ENCODE data around the gene SYT14.

SYT14 gene

DNA sequence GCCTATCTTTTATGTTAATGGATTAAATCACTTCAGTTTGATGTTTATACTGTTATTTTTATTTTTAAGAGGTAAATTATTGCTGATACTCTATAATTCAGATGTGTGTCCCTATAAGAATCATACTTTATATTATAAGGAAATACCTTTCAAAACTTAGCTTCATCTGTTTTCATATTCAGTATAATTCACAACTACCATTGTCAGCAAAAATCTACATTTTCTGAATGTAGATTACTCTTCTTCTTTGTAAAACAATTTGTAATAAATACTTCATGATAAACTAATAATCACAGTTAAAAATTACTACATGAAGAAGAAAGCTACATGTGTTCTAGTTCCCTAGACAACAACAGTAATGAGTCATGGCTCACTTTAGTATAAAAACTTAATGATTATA lies 179.2 kb downstream of the SYT14 start:
- no peak for DNase-seq (ENCODE audit: low spot score)
- TF ChIP-seq, protein P1, sequence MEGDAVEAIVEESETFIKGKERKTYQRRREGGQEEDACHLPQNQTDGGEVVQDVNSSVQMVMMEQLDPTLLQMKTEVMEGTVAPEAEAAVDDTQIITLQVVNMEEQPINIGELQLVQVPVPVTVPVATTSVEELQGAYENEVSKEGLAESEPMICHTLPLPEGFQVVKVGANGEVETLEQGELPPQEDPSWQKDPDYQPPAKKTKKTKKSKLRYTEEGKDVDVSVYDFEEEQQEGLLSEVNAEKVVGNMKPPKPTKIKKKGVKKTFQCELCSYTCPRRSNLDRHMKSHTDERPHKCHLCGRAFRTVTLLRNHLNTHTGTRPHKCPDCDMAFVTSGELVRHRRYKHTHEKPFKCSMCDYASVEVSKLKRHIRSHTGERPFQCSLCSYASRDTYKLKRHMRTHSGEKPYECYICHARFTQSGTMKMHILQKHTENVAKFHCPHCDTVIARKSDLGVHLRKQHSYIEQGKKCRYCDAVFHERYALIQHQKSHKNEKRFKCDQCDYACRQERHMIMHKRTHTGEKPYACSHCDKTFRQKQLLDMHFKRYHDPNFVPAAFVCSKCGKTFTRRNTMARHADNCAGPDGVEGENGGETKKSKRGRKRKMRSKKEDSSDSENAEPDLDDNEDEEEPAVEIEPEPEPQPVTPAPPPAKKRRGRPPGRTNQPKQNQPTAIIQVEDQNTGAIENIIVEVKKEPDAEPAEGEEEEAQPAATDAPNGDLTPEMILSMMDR (IDR thresholded peaks at IDR 0.05; ENCODE audit: extremely low read depth, missing control alignments): no peak

DNA sequence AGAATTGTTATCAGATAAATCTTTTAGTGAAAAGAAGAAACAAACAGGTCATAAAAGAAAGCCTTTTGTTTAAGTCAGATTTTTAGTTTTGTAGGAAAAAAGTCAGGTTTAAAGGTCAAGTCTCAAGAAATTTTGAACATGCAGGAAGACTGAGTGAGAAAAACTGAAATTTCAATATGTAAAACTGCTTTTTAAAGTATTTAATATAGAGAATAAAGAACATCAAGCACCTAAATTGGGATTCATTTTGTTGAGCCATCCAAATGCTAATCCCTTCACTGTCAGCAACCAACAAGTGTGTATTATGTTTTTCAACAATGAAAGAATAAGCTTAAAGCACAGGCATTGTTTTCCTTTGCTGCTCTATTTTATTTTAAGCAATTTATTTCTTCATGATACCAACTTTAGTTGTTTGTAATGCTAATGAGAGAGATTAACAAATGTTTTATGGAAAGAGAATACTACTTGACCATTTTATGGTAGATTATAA lies 179.7 kb downstream of the SYT14 start:
- TF ChIP-seq, protein P1 (IDR thresholded peaks at IDR 0.05; ENCODE audit: extremely low read depth, missing control alignments): no peak
- no peak for DNase-seq (ENCODE audit: low spot score)

DNA sequence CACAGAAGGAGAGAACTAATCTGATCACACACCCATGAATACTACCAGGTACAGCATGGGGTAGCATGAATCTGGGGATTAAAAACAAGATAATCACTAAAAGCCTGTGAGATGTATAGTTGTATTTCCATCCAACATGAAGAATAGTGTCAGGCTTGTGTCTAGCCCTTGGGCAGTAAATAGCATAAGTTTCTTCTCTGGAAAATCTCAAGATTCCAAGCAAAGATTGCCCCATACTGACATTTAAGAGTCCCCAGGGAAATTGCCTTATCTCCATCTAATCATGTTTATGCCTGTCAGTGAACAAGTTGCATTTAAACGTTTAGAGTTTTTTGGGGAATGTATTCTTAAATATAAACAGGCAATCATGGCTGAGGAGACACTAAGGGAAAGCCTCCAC lies 185.4 kb downstream of the SYT14 start:
- DNase-seq (ENCODE audit: low spot score): no peak

DNA sequence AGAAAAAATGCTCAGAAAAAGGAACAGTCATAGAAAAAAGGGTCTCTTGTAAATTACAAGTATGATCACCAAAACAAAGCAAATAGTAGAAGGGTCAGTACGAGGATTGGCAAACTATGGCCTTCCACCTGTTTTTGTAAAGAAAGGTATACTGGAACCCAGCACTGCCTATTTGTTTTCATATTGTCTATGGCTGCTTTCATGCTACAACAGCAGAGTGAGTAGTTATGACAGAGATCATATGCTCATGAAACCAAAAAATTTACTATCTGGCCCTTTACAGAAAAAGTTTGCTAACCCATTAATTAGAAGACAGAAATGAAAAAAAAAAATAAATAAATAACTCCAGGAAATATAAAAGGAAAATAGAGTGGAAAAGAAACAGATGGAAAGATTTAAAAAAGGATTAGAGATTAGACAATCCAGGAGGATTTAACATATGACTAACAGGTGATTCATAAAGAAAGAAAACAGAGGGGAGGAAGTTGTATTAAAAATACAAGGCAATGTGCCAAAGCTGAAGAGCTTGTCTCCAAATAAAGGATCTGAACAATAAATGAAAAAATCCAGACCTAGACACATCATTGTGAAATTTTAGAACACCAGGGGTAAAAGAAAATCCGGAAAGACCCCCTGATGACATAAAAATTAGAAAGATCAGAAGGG lies 186.0 kb downstream of the SYT14 start:
- TF ChIP-seq, protein P1 (IDR thresholded peaks at IDR 0.05; ENCODE audit: extremely low read depth, missing control alignments): no peak
- no peak for DNase-seq (ENCODE audit: low spot score)

More for the DNA sequence above, 185.4 kb downstream of the SYT14 start:
- TF ChIP-seq, protein P1 (IDR thresholded peaks at IDR 0.05; ENCODE audit: extremely low read depth, missing control alignments): no peak

DNA sequence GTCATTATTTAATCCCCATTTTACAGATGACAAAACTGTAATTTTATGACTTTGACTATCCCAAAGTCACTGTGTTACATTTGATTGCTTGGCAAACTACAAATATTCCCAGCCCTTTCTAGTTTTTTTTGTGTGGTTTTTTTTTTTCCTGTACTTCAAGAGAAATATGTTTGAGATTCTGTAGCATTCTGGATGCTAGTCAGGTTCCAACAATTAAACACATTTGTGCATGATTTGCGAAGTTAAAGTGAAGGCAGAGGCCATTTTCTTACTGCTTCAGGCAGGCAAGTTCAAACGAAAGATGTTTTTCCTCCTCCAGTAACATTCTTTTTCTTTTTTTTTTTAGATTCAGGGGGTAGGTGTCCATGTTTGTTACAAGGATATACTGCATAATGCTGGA lies 186.7 kb downstream of the SYT14 start:
- DNase-seq (ENCODE audit: low spot score): no peak
- TF ChIP-seq, protein P1 (IDR thresholded peaks at IDR 0.05; ENCODE audit: extremely low read depth, missing control alignments): no peak

DNA sequence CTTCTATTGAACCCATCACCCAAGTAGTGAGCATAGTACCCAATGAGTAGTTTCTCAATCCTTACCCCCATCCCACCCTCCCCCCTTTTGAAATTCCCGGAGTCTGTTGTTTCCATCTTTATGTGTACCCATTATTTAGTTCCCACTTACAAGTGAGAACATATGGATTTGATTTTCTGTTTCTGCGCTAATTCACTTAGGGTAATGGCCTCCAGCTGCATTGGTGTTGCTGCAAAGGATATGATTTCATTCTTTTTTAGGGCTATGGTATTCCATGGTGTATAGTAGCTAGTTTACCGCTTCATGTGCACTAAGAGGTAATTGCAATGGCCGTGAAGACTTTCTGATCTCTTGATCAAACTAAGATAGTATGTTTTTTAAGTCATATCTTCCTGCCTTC lies 187.1 kb downstream of the SYT14 start:
- no peak for DNase-seq (ENCODE audit: low spot score)
- TF ChIP-seq, protein P1 (IDR thresholded peaks at IDR 0.05; ENCODE audit: extremely low read depth, missing control alignments): no peak

DNA sequence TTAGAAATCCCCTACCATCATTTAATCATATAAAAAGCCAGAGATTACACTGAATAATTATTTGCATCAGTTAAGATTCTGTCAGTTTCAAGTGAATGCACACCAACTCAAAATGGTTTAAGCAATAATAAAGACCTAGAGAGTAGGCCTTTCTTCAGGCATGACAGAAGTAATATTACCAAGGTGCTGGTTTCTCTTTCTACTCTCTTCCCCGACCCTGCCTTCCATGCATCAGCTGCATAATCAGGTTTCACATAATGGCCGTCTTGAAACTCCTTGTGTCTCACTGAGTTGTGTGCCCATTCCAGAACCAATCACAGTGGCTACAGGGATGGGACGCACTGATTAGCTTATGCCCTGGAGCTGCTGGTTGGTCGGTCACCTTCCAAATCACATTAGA lies 191.1 kb downstream of the SYT14 start:
- no peak for DNase-seq (ENCODE audit: low spot score)
- TF ChIP-seq, protein P1 (IDR thresholded peaks at IDR 0.05; ENCODE audit: extremely low read depth, missing control alignments): no peak

Data from GM20000 (cell line).